CD4-positive, CD25-positive, alpha-beta regulatory T cell (primary cell): ENCODE results near the gene NEK11. TPM values are rescaled to one million over a fixed set of nuclear protein-coding genes. Genes with fewer than 3 reads are reported as not detected.

Experiments
- ATAC-seq, 2 donors: fragments of 150-1000 bp; cut with Tn5 transposase; one replicate each; pipeline ENCODE4 v1.10.0; 2021; ENCODE audit warnings: low read depth in 2 of 2, moderate number of reproducible peaks in 2 of 2, moderate library complexity in 1 of 2
- DNase-seq, 3 donors: peaks; one replicate each; pipeline versions ENCODE4 v3.0.0 to v3.0.0-alpha.2; 2012 to 2022; ENCODE audit warnings: mixed read lengths in 1 of 3
- H3K27ac ChIP-seq: one replicate; pipeline ENCODE4 v1.7.0; 2013; ENCODE audit warnings: mild to moderate bottlenecking, low read length; ENCODE audit not compliant: insufficient read depth, poor library complexity, severe bottlenecking
- H3K27me3 ChIP-seq: one replicate; pipeline ENCODE4 v1.7.0; 2013; ENCODE audit warnings: low read length; ENCODE audit not compliant: control insufficient read depth, insufficient read depth
- H3K36me3 ChIP-seq: one replicate; pipeline ENCODE4 v1.7.0; 2013; ENCODE audit warnings: mild to moderate bottlenecking, low read length, moderate library complexity; ENCODE audit not compliant: control insufficient read depth, insufficient read depth
- H3K4me1 ChIP-seq: 2 replicates; pipeline ENCODE4 v1.7.0; 2013; ENCODE audit warnings: mild to moderate bottlenecking, low read length; ENCODE audit not compliant: insufficient read depth, control insufficient read depth, poor library complexity, severe bottlenecking
- H3K4me3 ChIP-seq: one replicate; pipeline ENCODE4 v1.7.0; 2013; ENCODE audit warnings: low read depth, mild to moderate bottlenecking, low read length, moderate library complexity
- H3K9me3 ChIP-seq, 2 experiments: 1 replicate in 1 of 2; 2 replicates in 1 of 2; pipeline ENCODE4 v1.7.0; 2013; ENCODE audit warnings: low read length in 2 of 2, mild to moderate bottlenecking in 1 of 2, moderate library complexity in 1 of 2; ENCODE audit not compliant: control insufficient read depth in 2 of 2
- H3K27ac Mint-ChIP-seq, 3 donors: one replicate each; pipeline ENCODE4 v1.8.0; 2020 to 2022; ENCODE audit warnings: mild to moderate bottlenecking in 3 of 3, mixed read lengths in 3 of 3, moderate library complexity in 2 of 3
- H3K27me3 Mint-ChIP-seq: one replicate; pipeline ENCODE4 v1.8.0; 2022; ENCODE audit warnings: mild to moderate bottlenecking, mixed read lengths
- H3K36me3 Mint-ChIP-seq: one replicate; pipeline ENCODE4 v1.8.0; 2020; ENCODE audit warnings: mixed read lengths
- H3K4me1 Mint-ChIP-seq, 4 donors: one replicate each; pipeline ENCODE4 v1.8.0; 2020 to 2022; ENCODE audit warnings: mixed read lengths in 4 of 4, mild to moderate bottlenecking in 1 of 4
- H3K4me3 Mint-ChIP-seq, 4 donors: one replicate each; pipeline ENCODE4 v1.8.0; 2020 to 2022; ENCODE audit warnings: mild to moderate bottlenecking in 4 of 4, mixed read lengths in 4 of 4, moderate library complexity in 3 of 4
- H3K9me3 Mint-ChIP-seq, 7 donors: one replicate each; pipeline ENCODE4 v1.8.0; 2020 to 2022; ENCODE audit warnings: mixed read lengths in 7 of 7, mild to moderate bottlenecking in 3 of 7, moderate library complexity in 2 of 7
- polyA plus RNA-seq, 4 donors: library from polyadenylated mRNA; unstranded; fragments of 300-500 nt; fragmentation: Illumina TruSeq; gene quantifications; one replicate each; pipeline ENCODE4 v1.2.3, GENCODE V29; 2021
- total RNA-seq: library from RNA; stranded (reverse); gene quantifications from one replicate; pipeline ENCODE4 v1.2.3, GENCODE V29; 2022

The NEK11 gene
- total and polyA plus RNA-seq, 5 donors from 2014 or later, result 1.1 to 3.3 (median 1.7) TPM

DNA sequence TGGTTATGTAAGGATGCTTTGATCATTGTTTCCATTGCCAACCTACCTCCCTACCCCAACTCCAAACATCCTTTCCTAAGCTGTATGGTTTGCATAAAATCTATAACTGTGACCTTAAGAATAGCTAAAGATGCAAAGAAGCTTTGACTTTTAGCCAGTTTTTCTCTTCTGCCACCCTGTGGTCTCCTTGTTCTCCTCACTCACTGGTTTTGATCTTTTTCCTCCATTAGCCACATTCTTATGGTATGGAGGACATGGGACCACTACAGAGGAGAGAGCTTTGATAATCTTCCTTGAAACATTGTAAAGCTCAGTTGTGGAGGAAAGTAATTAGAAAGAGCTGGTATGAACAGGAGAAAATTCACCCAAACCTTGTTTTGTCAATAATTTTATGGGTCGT is 115.9 kb downstream of the NEK11 start:
- H3K9me3 Mint-ChIP-seq, result peaks cover 0 to 1% (median 0%) of the 10 kb centered on the region in 7 donors
- ATAC-seq (no peak), DNase-seq (no peak)
- no peak overlapping the region for H3K4me3 ChIP-seq
- no peaks in the 10 kb centered on the region for H3K9me3 ChIP-seq
- no peaks in the 10 kb centered on the region for H3K27me3 Mint-ChIP-seq
- H3K27ac ChIP-seq, result no peak overlapping the region
- no peak overlapping the region for H3K4me3 Mint-ChIP-seq
- no peaks in the 10 kb centered on the region for H3K4me1 Mint-ChIP-seq
- no peaks in the 10 kb centered on the region for H3K27me3 ChIP-seq
- no peak overlapping the region for H3K27ac Mint-ChIP-seq
- no peaks in the 10 kb centered on the region for H3K4me1 ChIP-seq
- no peaks in the 10 kb centered on the region for H3K36me3 Mint-ChIP-seq
- no peaks in the 10 kb centered on the region for H3K36me3 ChIP-seq

GRCh38 chr3:131143802-131144201 is 117.1 kb downstream of the NEK11 start:
- Histone ChIP-seq H3K27me3 (no peaks in the 10 kb centered on the region), H3K4me3 (no peak overlapping the region), H3K9me3 (no peaks in the 10 kb centered on the region), H3K27ac (no peak overlapping the region), H3K36me3 (no peaks in the 10 kb centered on the region), H3K4me1 (no peaks in the 10 kb centered on the region)
- ATAC-seq (no peak), DNase-seq (no peak)
- Mint-ChIP-seq H3K9me3 (peaks cover 0 to 1% (median 0%) of the 10 kb centered on the region in 7 donors), H3K36me3 (no peaks in the 10 kb centered on the region), H3K4me3 (no peak overlapping the region), H3K4me1 (no peaks in the 10 kb centered on the region), H3K27ac (no peak overlapping the region), H3K27me3 (no peaks in the 10 kb centered on the region)

DNA sequence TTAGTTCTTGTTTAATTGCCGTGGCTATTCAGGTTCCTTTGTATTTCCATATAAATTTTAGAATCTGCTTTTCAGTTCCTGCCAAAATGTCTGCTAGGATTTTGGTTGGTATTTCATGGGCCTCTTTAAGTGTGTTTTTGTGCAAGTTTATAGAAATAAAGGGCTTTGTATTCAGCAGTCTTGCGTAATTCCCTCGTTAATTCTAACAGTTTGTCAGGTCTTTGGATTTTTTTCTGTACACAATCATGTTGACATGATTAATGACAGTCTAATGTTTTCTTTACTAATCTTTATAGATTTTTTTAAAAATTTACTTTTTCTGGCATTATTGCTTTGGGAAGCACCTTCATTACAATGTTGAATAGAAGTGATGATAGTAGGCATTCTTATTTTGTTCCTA is 120.9 kb downstream of the NEK11 start:
- Histone ChIP-seq H3K4me1 (no peaks in the 10 kb centered on the region), H3K4me3 (no peak overlapping the region), H3K9me3 (no peaks in the 10 kb centered on the region), H3K36me3 (no peaks in the 10 kb centered on the region), H3K27me3 (no peaks in the 10 kb centered on the region), H3K27ac (no peak overlapping the region)
- DNase-seq (no peak), ATAC-seq (no peak)
- H3K27me3 Mint-ChIP-seq, result no peaks in the 10 kb centered on the region
- peaks cover 0 to 1% (median 0%) of the 10 kb centered on the region in 7 donors for H3K9me3 Mint-ChIP-seq
- H3K27ac Mint-ChIP-seq, result no peak overlapping the region
- H3K4me3 Mint-ChIP-seq, result no peak overlapping the region
- no peaks in the 10 kb centered on the region for H3K4me1 Mint-ChIP-seq
- H3K36me3 Mint-ChIP-seq, result peaks cover 4% of the 10 kb centered on the region

- H3K27me3 ChIP-seq, result no peaks in the 10 kb centered on the region
- H3K4me3 ChIP-seq, result no peak overlapping the region
- no peaks in the 10 kb centered on the region for H3K27me3 Mint-ChIP-seq
- no peak overlapping the region for H3K4me3 Mint-ChIP-seq
- peaks cover 0 to 4% (median 0%) of the 10 kb centered on the region in 4 donors for H3K4me1 Mint-ChIP-seq
- H3K27ac Mint-ChIP-seq, result no peak overlapping the region
- H3K27ac ChIP-seq, result no peak overlapping the region
- no peaks in the 10 kb centered on the region for H3K36me3 Mint-ChIP-seq
- no peaks in the 10 kb centered on the region for H3K9me3 ChIP-seq
- no peaks in the 10 kb centered on the region for H3K36me3 ChIP-seq
- no peaks in the 10 kb centered on the region for H3K4me1 ChIP-seq
- DNase-seq, result no peak
- no peaks in the 10 kb centered on the region for H3K9me3 Mint-ChIP-seq
- no peak for ATAC-seq
These were observed 131.8 kb downstream of the NEK11 start for GRCh38 chr3:131158434-131158833.

GRCh38 chr3:131162516-131162915 is 135.8 kb downstream of the NEK11 start:
- Histone ChIP-seq H3K9me3 (no peaks in the 10 kb centered on the region), H3K4me3 (no peak overlapping the region), H3K36me3 (no peaks in the 10 kb centered on the region), H3K27ac (no peak overlapping the region), H3K27me3 (no peaks in the 10 kb centered on the region), H3K4me1 (no peaks in the 10 kb centered on the region)
- H3K4me3 Mint-ChIP-seq, result no peak overlapping the region
- H3K9me3 Mint-ChIP-seq, result peaks cover 0 to 2% (median 0%) of the 10 kb centered on the region in 7 donors
- H3K27me3 Mint-ChIP-seq, result no peaks in the 10 kb centered on the region
- H3K27ac Mint-ChIP-seq, result no peak overlapping the region
- DNase-seq (no peak), ATAC-seq (no peak)
- H3K4me1 Mint-ChIP-seq, result peaks cover 0 to 4% (median 0%) of the 10 kb centered on the region in 4 donors
- H3K36me3 Mint-ChIP-seq, result no peaks in the 10 kb centered on the region

- Histone ChIP-seq H3K4me1 (no peaks in the 10 kb centered on the region), H3K27me3 (no peaks in the 10 kb centered on the region), H3K9me3 (no peaks in the 10 kb centered on the region), H3K36me3 (no peaks in the 10 kb centered on the region), H3K4me3 (no peak overlapping the region), H3K27ac (no peak overlapping the region)
- Mint-ChIP-seq H3K4me3 (no peak overlapping the region), H3K9me3 (peaks cover 0 to 2% (median 0%) of the 10 kb centered on the region in 7 donors), H3K27ac (no peak overlapping the region), H3K27me3 (no peaks in the 10 kb centered on the region), H3K4me1 (peaks cover 0 to 4% (median 0%) of the 10 kb centered on the region in 4 donors), H3K36me3 (no peaks in the 10 kb centered on the region)
- no peak for ATAC-seq
- no peak for DNase-seq
These were observed 141.2 kb downstream of the NEK11 start for GRCh38 chr3:131167867-131168266.

GRCh38 chr3:131169331-131169730 is 142.7 kb downstream of the NEK11 start:
- Mint-ChIP-seq H3K4me1 (peaks cover 2 to 15% (median 4%) of the 10 kb centered on the region in 4 donors), H3K9me3 (peaks cover 0 to 2% (median 0%) of the 10 kb centered on the region in 7 donors), H3K36me3 (no peaks in the 10 kb centered on the region), H3K27ac (no peak overlapping the region), H3K4me3 (no peak overlapping the region), H3K27me3 (no peaks in the 10 kb centered on the region)
- no peak for ATAC-seq
- Histone ChIP-seq H3K27ac (no peak overlapping the region), H3K36me3 (no peaks in the 10 kb centered on the region), H3K4me3 (no peak overlapping the region), H3K27me3 (no peaks in the 10 kb centered on the region), H3K9me3 (no peaks in the 10 kb centered on the region), H3K4me1 (peaks cover under 1% of the 10 kb centered on the region)
- no peak for DNase-seq

DNA sequence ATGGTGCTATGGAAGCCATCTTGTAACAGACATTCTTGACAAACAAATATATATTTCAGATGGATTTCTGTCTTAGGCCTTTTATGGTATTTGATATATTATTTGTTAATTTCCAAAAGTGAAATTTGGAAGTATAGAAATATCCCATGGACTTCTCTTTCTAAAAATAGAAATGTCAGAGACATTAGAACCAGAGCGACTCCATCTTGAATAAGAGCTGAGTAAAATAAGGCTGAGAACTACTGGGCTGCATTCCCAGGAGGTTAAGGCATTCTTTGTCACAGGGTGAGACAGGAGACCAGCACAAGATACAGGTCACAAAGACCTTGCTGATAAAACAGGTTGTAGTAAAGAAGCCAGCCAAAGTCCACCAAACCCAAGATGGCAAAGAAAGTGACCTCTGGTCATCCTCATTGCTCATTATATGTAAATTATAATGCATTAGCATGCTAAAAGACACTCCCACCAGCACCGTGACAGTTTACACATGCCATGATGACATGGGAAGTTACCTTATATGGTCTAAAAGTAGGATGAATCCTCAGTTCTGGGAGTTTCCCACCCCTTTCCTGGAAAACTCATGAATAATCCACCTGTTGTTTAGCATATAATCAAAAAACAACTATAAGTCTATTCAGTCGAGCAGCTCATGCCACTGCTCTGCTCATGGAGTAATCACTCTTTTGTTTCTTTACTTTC is 146.0 kb downstream of the NEK11 start:
- no peak for ATAC-seq
- no peaks in the 10 kb centered on the region for H3K36me3 Mint-ChIP-seq
- H3K27ac Mint-ChIP-seq, result no peak overlapping the region
- no peaks in the 10 kb centered on the region for H3K36me3 ChIP-seq
- H3K4me1 Mint-ChIP-seq, result peaks cover 5 to 26% (median 14%) of the 10 kb centered on the region in 4 donors
- H3K9me3 Mint-ChIP-seq, result no peaks in the 10 kb centered on the region
- DNase-seq, result no peak
- H3K4me3 Mint-ChIP-seq, result no peak overlapping the region
- peaks cover 13% of the 10 kb centered on the region for H3K4me1 ChIP-seq
- no peak overlapping the region for H3K27ac ChIP-seq
- H3K9me3 ChIP-seq, result no peaks in the 10 kb centered on the region
- H3K27me3 Mint-ChIP-seq, result no peaks in the 10 kb centered on the region
- no peaks in the 10 kb centered on the region for H3K27me3 ChIP-seq
- H3K4me3 ChIP-seq, result no peak overlapping the region
